HL-60 (cell line): ENCODE results near the gene ALS2CL.

Experiments used
- DNase-seq, 2 experiments: peaks; one replicate each; pipeline ENCODE4 v3.0.0-alpha.2; 2010 to 2020; ENCODE audit warnings: low read depth in 1 of 2, low spot score in 1 of 2
- H3K27ac ChIP-seq: fragments of 250-450 bp; sonication (Bioruptor Pico); replicated peaks from 2 replicates; pipeline ENCODE4 v1.5.1; 2020; ENCODE audit warnings: mild to moderate bottlenecking, moderate library complexity
- H3K27me3 ChIP-seq: fragments of 250-450 bp; sonication (Bioruptor Pico); 2 replicates; pipeline ENCODE4 v1.5.1; 2021; ENCODE audit warnings: mild to moderate bottlenecking, moderate library complexity; ENCODE audit not compliant: insufficient read depth, poor library complexity, severe bottlenecking
- H3K4me3 ChIP-seq: replicated peaks from 2 replicates; pipeline ENCODE4 v1.5.1; 2011; ENCODE audit warnings: mild to moderate bottlenecking, control low read depth, low read length; ENCODE audit not compliant: insufficient read depth
- GABPA ChIP-seq: IDR thresholded peaks from 2 replicates; pipeline ENCODE4 v1.6.1; 2012; ENCODE audit warnings: low read depth
- POLR2AphosphoS5 ChIP-seq: IDR thresholded peaks from 2 replicates; pipeline ENCODE4 v1.6.1; 2012; ENCODE audit warnings: low read depth
- SPI1 ChIP-seq: IDR thresholded peaks from 2 replicates; pipeline ENCODE4 v1.6.1; 2012; ENCODE audit warnings: low read depth, mild to moderate bottlenecking, borderline replicate concordance
- TF ChIP-seq, protein P1 (sequence below): IDR thresholded peaks from 2 replicates; pipeline ENCODE4 v1.6.1; 2012; ENCODE audit warnings: low read depth; ENCODE audit not compliant: insufficient replicate concordance
- TF ChIP-seq, protein P2 (sequence below): IDR thresholded peaks from one replicate; pipeline ENCODE4 v1.5.1; 2011; ENCODE audit warnings: low read length, control low read depth, inconsistent platforms; ENCODE audit not compliant: insufficient read depth

Gene ALS2CL

DNA sequence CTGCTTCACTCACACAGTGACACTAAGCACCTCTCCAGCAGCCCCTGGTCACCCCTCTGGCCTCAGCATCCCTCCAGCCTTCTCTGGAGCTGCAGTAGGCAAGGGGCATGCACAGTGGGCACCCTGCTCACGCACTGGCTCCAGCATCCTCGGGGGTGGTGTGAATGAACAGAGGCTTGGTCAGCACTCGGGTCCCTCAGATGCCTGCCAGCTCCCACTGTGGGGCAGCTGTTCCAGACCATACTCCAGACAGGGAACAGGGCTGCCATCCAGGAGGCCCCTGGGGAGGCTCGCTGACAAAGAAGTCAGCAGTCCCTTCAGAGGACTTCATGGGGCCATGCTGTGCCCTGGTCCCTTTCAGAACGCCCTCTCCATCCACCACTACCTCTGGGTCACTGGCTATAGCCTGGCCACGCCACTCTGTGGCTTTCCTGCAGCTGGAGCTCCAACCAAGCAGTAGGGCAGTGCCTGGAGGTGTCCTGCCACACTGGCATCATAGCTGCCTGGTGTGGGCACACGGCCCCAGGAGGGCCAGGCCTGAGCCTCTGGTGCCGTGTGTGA, 26.3 kb downstream of the ALS2CL start:
- H3K27me3 ChIP-seq, result no peaks in the 10 kb centered on the region
- TF ChIP-seq, protein P1, sequence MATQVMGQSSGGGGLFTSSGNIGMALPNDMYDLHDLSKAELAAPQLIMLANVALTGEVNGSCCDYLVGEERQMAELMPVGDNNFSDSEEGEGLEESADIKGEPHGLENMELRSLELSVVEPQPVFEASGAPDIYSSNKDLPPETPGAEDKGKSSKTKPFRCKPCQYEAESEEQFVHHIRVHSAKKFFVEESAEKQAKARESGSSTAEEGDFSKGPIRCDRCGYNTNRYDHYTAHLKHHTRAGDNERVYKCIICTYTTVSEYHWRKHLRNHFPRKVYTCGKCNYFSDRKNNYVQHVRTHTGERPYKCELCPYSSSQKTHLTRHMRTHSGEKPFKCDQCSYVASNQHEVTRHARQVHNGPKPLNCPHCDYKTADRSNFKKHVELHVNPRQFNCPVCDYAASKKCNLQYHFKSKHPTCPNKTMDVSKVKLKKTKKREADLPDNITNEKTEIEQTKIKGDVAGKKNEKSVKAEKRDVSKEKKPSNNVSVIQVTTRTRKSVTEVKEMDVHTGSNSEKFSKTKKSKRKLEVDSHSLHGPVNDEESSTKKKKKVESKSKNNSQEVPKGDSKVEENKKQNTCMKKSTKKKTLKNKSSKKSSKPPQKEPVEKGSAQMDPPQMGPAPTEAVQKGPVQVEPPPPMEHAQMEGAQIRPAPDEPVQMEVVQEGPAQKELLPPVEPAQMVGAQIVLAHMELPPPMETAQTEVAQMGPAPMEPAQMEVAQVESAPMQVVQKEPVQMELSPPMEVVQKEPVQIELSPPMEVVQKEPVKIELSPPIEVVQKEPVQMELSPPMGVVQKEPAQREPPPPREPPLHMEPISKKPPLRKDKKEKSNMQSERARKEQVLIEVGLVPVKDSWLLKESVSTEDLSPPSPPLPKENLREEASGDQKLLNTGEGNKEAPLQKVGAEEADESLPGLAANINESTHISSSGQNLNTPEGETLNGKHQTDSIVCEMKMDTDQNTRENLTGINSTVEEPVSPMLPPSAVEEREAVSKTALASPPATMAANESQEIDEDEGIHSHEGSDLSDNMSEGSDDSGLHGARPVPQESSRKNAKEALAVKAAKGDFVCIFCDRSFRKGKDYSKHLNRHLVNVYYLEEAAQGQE, result no peak
- H3K27ac ChIP-seq, result no peak overlapping the region
- DNase-seq, result no peak
- H3K4me3 ChIP-seq, result no peak overlapping the region

DNA sequence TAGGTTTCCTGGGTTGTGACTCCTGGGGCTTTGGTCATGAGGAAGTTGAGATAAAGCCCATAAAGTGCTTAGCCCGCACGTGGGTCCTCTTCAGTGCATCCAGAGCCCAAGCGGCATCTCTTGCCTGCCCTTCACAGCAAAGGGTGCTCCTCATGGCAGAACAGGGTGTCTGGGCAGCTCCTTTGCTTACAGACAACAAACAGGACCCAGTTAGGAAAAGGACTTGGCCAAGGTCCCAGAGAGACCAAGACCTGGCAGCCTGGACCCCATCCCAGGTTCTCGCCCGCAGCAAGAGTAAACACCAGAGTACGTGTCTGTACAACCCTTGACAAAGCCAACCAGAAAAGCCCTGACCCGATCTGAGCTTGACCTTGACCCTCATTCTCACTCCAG, 27.0 kb downstream of the ALS2CL start:
- Histone ChIP-seq H3K4me3 (no peak overlapping the region), H3K27me3 (no peaks in the 10 kb centered on the region), H3K27ac (no peak overlapping the region)
- TF ChIP-seq GABPA (no peak), POLR2AphosphoS5 (no peak), SPI1 (no peak)
- TF ChIP-seq, protein P2, sequence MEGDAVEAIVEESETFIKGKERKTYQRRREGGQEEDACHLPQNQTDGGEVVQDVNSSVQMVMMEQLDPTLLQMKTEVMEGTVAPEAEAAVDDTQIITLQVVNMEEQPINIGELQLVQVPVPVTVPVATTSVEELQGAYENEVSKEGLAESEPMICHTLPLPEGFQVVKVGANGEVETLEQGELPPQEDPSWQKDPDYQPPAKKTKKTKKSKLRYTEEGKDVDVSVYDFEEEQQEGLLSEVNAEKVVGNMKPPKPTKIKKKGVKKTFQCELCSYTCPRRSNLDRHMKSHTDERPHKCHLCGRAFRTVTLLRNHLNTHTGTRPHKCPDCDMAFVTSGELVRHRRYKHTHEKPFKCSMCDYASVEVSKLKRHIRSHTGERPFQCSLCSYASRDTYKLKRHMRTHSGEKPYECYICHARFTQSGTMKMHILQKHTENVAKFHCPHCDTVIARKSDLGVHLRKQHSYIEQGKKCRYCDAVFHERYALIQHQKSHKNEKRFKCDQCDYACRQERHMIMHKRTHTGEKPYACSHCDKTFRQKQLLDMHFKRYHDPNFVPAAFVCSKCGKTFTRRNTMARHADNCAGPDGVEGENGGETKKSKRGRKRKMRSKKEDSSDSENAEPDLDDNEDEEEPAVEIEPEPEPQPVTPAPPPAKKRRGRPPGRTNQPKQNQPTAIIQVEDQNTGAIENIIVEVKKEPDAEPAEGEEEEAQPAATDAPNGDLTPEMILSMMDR, result no peak
- TF ChIP-seq, protein P1, result no peak
- no peak for DNase-seq

DNA sequence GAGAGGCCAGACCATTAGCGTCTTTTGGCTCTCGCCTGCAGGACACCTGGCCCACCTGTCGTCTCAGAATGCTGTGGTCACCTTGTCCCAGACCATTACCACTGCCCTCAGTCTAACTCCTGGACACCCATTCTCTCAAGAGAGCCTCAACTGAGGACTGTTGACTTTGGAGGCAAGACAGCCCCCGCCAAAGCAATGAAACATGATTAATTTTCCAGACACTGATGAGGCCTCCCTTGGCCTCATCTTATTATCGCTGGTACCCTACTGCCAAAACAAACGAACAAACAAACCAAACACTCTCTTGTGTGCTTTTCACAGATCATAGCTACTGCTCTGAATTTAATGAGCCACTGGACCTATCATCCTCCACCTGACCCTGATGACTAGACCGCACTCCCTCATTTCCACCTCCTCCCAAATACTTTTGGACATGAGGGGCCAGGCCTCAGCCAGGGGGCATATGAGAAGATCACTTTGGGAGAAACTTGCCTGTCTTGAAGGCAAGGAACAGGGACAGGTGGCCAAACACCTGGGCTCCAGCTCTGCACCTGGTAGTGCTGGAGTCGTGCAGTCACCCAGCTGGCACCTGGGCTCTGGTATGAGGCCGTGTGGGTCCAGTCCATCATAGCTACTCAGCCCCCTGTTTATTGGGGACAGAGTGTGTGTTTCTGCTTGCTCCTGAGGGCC, 27.6 kb downstream of the ALS2CL start:
- no peak overlapping the region for H3K27ac ChIP-seq
- TF ChIP-seq, protein P1, result no peak
- TF ChIP-seq GABPA (no peak), SPI1 (no peak), POLR2AphosphoS5 (no peak)
- TF ChIP-seq, protein P2, result no peak
- no peaks in the 10 kb centered on the region for H3K27me3 ChIP-seq
- no peak for DNase-seq
- no peak overlapping the region for H3K4me3 ChIP-seq
